BE2C (cell line): Measurements from ENCODE around the gene TBCK.

Experiments
- DNase-seq: peaks from one replicate; pipeline ENCODE4 v3.0.0-alpha.2; 2020
- H3K27me3 ChIP-seq: fragments of 250-450 bp; sonication (Bioruptor Pico); 2 replicates; pipeline ENCODE4 v1.5.1; 2020; ENCODE audit warnings: mild to moderate bottlenecking
- H3K36me3 ChIP-seq: fragments of 250-450 bp; sonication (Bioruptor Pico); 2 replicates; pipeline ENCODE4 v1.5.1; 2020; ENCODE audit warnings: mild to moderate bottlenecking
- H3K4me1 ChIP-seq: fragments of 250-450 bp; sonication (Bioruptor Pico); 2 replicates; pipeline ENCODE4 v1.5.1; 2020
- H3K4me3 ChIP-seq: 2 replicates; pipeline ENCODE4 v1.5.1; 2011; ENCODE audit warnings: low read depth, low read length
- H3K9me3 ChIP-seq: fragments of 250-450 bp; sonication (Bioruptor Pico); 2 replicates; pipeline ENCODE4 v1.5.1; 2020
- CTCF ChIP-seq: IDR thresholded peaks from 2 replicates; pipeline ENCODE4 v1.5.1; 2012; ENCODE audit warnings: mild to moderate bottlenecking, low read depth, low read length

Gene TBCK

DNA sequence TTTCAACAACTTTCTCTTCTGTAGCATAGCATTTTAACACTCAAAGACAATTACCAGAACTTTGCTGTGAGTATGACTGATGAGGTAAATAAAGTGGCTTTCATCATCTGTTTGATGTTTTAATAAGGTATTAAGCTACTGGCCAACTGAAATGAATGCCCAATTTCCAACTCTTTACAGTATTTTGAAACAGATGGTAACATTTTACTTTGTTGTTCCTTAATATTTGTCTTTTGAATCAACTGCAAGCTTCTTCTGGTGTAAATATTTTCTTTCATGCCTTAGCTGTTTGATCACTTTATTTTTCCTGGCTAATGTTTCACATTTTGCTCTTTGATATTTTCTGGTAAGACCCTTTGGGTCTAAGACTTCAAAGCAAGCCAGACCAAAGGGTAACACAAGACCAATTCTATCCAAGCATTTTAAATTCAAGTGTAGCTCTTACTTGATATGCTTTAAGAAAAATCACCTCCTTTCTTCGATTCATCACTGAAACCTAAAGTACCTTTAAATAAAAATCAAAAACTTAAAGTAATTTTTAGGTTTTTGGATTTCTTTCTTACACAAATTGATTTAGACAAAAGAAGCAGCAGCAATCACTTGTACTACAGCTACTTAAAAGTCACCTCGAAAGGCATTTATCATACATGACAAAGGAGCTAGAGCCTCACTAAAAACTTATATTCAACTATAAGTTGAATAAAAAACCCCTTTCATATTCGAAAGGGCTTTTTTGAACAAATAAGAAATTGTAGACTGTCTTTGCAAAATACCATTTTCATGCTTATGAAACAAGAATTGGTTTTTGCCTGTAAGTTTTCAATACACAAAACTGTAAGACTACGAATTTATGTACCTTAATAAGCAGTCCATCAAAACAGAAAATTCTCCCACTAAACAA, 57.6 kb downstream of the TBCK start:
- no peaks in the 10 kb centered on the region for H3K9me3 ChIP-seq
- DNase-seq: no peak
- no peak for TF ChIP-seq CTCF
- H3K27me3 ChIP-seq: no peaks in the 10 kb centered on the region
- H3K4me3 ChIP-seq: no peak overlapping the region
- H3K36me3 ChIP-seq: no peaks in the 10 kb centered on the region
- H3K4me1 ChIP-seq: no peaks in the 10 kb centered on the region

GRCh38 chr4:106256190-106256589, 59.8 kb downstream of the TBCK start:
- Histone ChIP-seq H3K9me3 (no peaks in the 10 kb centered on the region), H3K4me1 (no peaks in the 10 kb centered on the region), H3K4me3 (no peak overlapping the region), H3K36me3 (no peaks in the 10 kb centered on the region), H3K27me3 (no peaks in the 10 kb centered on the region)
- DNase-seq: no peak
- no peak for TF ChIP-seq CTCF

DNA sequence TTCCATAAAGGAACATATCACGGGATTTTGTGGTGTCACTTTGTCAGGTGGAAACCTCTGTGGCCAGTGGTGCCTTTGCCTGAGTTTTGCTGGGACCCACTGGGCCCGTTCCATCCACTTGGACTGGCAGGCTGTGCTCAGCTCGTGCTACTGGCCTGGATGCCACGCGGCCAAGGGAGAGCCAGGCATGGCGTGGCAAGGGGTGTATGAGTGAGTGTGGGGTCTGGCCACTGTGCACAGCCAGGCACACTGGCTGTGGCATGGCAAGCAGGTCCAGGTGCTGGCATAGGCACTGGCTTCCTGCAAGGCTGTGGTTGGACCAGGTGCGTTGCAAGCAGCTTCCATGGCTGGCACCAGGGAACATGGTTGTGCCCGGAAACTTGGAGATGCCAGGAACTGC, 60.8 kb downstream of the TBCK start:
- DNase-seq: no peak
- H3K9me3 ChIP-seq: no peaks in the 10 kb centered on the region
- H3K4me3 ChIP-seq: no peak overlapping the region
- H3K27me3 ChIP-seq: no peaks in the 10 kb centered on the region
- no peaks in the 10 kb centered on the region for H3K36me3 ChIP-seq
- TF ChIP-seq CTCF: no peak
- no peaks in the 10 kb centered on the region for H3K4me1 ChIP-seq

- DNase-seq: no peak
- Histone ChIP-seq H3K4me3 (no peak overlapping the region), H3K27me3 (no peaks in the 10 kb centered on the region), H3K9me3 (no peaks in the 10 kb centered on the region), H3K36me3 (no peaks in the 10 kb centered on the region), H3K4me1 (no peaks in the 10 kb centered on the region)
- no peak for TF ChIP-seq CTCF
These were observed 62.5 kb downstream of the TBCK start for GRCh38 chr4:106253364-106254129.

- Histone ChIP-seq H3K9me3 (no peaks in the 10 kb centered on the region), H3K4me3 (no peak overlapping the region), H3K36me3 (no peaks in the 10 kb centered on the region), H3K27me3 (no peaks in the 10 kb centered on the region), H3K4me1 (no peaks in the 10 kb centered on the region)
- TF ChIP-seq CTCF: no peak
- no peak for DNase-seq
These were observed 68.4 kb downstream of the TBCK start for GRCh38 chr4:106247600-106247999.

GRCh38 chr4:106246441-106246840, 69.6 kb downstream of the TBCK start:
- H3K4me3 ChIP-seq: no peak overlapping the region
- H3K36me3 ChIP-seq: no peaks in the 10 kb centered on the region
- H3K27me3 ChIP-seq: no peaks in the 10 kb centered on the region
- no peak for TF ChIP-seq CTCF
- no peak for DNase-seq
- no peaks in the 10 kb centered on the region for H3K9me3 ChIP-seq
- H3K4me1 ChIP-seq: no peaks in the 10 kb centered on the region
